HepG2 (cell line): Measurements from ENCODE around the gene BUB1B. TPM values are rescaled to one million over a fixed set of nuclear protein-coding genes. Genes with fewer than 3 reads are reported as not detected.

Source experiments
- ATAC-seq: fragments of 200-7000 bp; cut with Tn5 transposase; 3 replicates; pipeline ENCODE4 v1.9.1; 2020; ENCODE audit warnings: mild to moderate bottlenecking, moderate library complexity
- BruUV-seq: library from RNA; stranded (reverse); fragments of 400-500 nt; replicated peaks from 2 replicates; lab custom pipeline; 2021; lab: Mats Ljungman, UMichigan
- CTCF ChIA-PET: fragments of 300-600 bp; formaldehyde crosslinking; extraction: SDS; loops from one replicate; lab custom pipeline; 2021; ENCODE audit warnings: low total read pairs, inconsistent platforms, low intra/inter-chr PET ratio; lab: Yijun Ruan, JAX
- POLR2A ChIA-PET: fragments of 350-600 bp; sonication (Branson Sonifier 250); formaldehyde crosslinking; loops from one replicate; lab custom pipeline; 2020; ENCODE audit warnings: antibody characterized with exemption, inconsistent platforms; lab: Yijun Ruan, JAX
- DNase-seq: peaks from one replicate; pipeline ENCODE4 v3.0.0-alpha.2; 2015; ENCODE audit warnings: low spot score
- FAIRE-seq: peaks from 3 replicates; lab custom pipeline; 2011; peaks lifted over from hg19 to GRCh38; lab: Jason Lieb, UNC
- H2AFZ ChIP-seq: one replicate; pipeline ENCODE4 v1.6.1; 2011; ENCODE audit warnings: low read length, inconsistent platforms
- H3K27ac ChIP-seq: fragments of 300-600 bp; 3 replicates; pipeline ENCODE4 v1.8.0; 2011; ENCODE audit warnings: mixed run types, mild to moderate bottlenecking, mixed read lengths, low read length, inconsistent platforms; ENCODE audit not compliant: insufficient read depth; ENCODE audit errors: extremely low read length
- H3K27me3 ChIP-seq, 2 experiments: fragments of 200-600 bp in 1 of 2; 2 replicates in 1 of 2; 3 replicates in 1 of 2; pipeline versions ENCODE4 v1.6.0 to v1.8.0; 2011; ENCODE audit warnings: low read length in 2 of 2, mild to moderate bottlenecking in 2 of 2, moderate library complexity in 2 of 2, inconsistent platforms in 1 of 2; ENCODE audit not compliant: insufficient read depth in 2 of 2, control insufficient read depth in 1 of 2
- H3K36me3 ChIP-seq, 2 experiments: fragments of 200-600 bp in 1 of 2; replicated peaks in 1 of 2; 2 replicates in 1 of 2; 3 replicates in 1 of 2; pipeline versions ENCODE4 v1.5.1 to v1.8.0; 2011; ENCODE audit warnings: low read length in 2 of 2, inconsistent platforms in 1 of 2; ENCODE audit not compliant: insufficient read depth in 2 of 2, control insufficient read depth in 1 of 2
- H3K4me1 ChIP-seq: 2 replicates; pipeline ENCODE4 v1.5.1; 2012; ENCODE audit warnings: low read length, inconsistent platforms; ENCODE audit not compliant: insufficient read depth
- H3K4me2 ChIP-seq: 2 replicates; pipeline ENCODE4 v1.6.0; 2011; ENCODE audit warnings: low read depth, low read length, inconsistent platforms
- H3K4me3 ChIP-seq, 3 experiments: fragments of 200-600 bp in 1 of 3; sonication (generic), shearing (Covaris generic) in 1 of 3; replicated peaks in 1 of 3; 2 replicates each; pipeline ENCODE4 v1.5.1; 2011 to 2016; ENCODE audit warnings: low read length in 3 of 3, inconsistent platforms in 2 of 3, low read depth in 2 of 3, mild to moderate bottlenecking in 2 of 3, control low read depth in 1 of 3, mixed read lengths in 1 of 3; ENCODE audit not compliant: insufficient read depth in 1 of 3
- H3K79me2 ChIP-seq: one replicate; pipeline ENCODE4 v1.6.1; 2011; ENCODE audit warnings: low read length, inconsistent platforms; ENCODE audit not compliant: insufficient read depth
- H3K9ac ChIP-seq: 2 replicates; pipeline ENCODE4 v1.6.0; 2011; ENCODE audit warnings: mild to moderate bottlenecking, low read depth, low read length, inconsistent platforms; ENCODE audit not compliant: insufficient read depth
- H3K9me3 ChIP-seq: 2 replicates; pipeline ENCODE4 v1.5.1; 2012; ENCODE audit warnings: mild to moderate bottlenecking, low read length
- H4K20me1 ChIP-seq: 2 replicates; pipeline ENCODE4 v1.6.0; 2011; ENCODE audit warnings: inconsistent platforms, mild to moderate bottlenecking, low read length, moderate library complexity; ENCODE audit not compliant: insufficient read depth
- LCORL ChIP-seq, 2 experiments: fragments of 450-650 bp in 1 of 2; sonication (generic) in 1 of 2; formaldehyde crosslinking in 1 of 2; IDR thresholded peaks; 2 replicates each; pipeline versions ENCODE4 v1.5.0 to v1.6.1; 2017 to 2020; ENCODE audit warnings: antibody characterized with exemption in 1 of 2, missing genetic modification reagents in 1 of 2
- TSC22D2 ChIP-seq: sonication (generic); formaldehyde crosslinking; IDR thresholded peaks from 2 replicates; pipeline ENCODE4 v1.5.1; 2020; ENCODE audit warnings: missing genetic modification reagents, mild to moderate bottlenecking, borderline replicate concordance
- ZEB1 ChIP-seq: IDR thresholded peaks from 2 replicates; pipeline ENCODE4 v1.6.1; 2012; ENCODE audit warnings: mild to moderate bottlenecking, low read depth, inconsistent platforms; ENCODE audit not compliant: insufficient replicate concordance
- ZNF121 ChIP-seq: sonication (generic); formaldehyde crosslinking; IDR thresholded peaks from 2 replicates; pipeline ENCODE4 v1.5.0; 2020; ENCODE audit warnings: mild to moderate bottlenecking, missing genetic modification reagents
- ZNF607 ChIP-seq: sonication (generic); formaldehyde crosslinking; IDR thresholded peaks from 2 replicates; pipeline ENCODE4 v1.5.1; 2020; ENCODE audit warnings: missing genetic modification reagents, mild to moderate bottlenecking, borderline replicate concordance
- WGBS: methylation state at CpG from one replicate; pipeline ENCODE4 v1.1.6; 2017; ENCODE audit warnings: low lambda C conversion rate; 5-methylcytosine and 5-hydroxymethylcytosine counted together
- in situ Hi-C: cut with HindIII; loops from 2 replicates; pipeline ENCODE4 v1.10.0; 2017; ENCODE audit warnings: low pct_unique_long_range_greater_than_20kb; ENCODE audit not compliant: extremely low pct_ligation_motif_present
- intact Hi-C: fragments of 100-400 bp; cut with micrococcal nuclease; formaldehyde crosslinking; loops from one replicate; pipeline ENCODE4 v1.10.0; 2022; ENCODE audit not compliant: unreplicated experiment
- polyA plus RNA-seq, 8 experiments: library from polyadenylated mRNA; depleted of rRNA in 3 of 8; stranded (reverse) in 7 of 8; unstranded in 1 of 8; fragments of >200 nt; fragmentation: Illumina TruSeq in 4 of 8; extraction: Trizol in 4 of 8; gene quantifications; 2 replicates each; pipeline versions ENCODE4 v1.2.1 to v1.2.3, GENCODE V29; 2011 to 2016; ENCODE audit warnings: low read depth in 4 of 8, missing spikeins in 1 of 8, mixed read lengths in 1 of 8; ENCODE audit not compliant: insufficient read depth in 1 of 8
- total RNA-seq, 5 experiments: library from RNA; depleted of rRNA; stranded (reverse); fragments of >200 nt; fragmentation: Illumina TruSeq; extraction: Trizol; gene quantifications; 2 replicates each; pipeline ENCODE4 v1.2.3, GENCODE V29; 2016; ENCODE audit warnings: low read depth in 1 of 5
- TF ChIP-seq, protein P1 (sequence below): sonication (generic); formaldehyde crosslinking; conservative IDR thresholded peaks from 2 replicates; pipeline ENCODE4 v1.8.0; 2022; ENCODE audit warnings: low read depth, missing genetic modification reagents
- TF ChIP-seq, protein P2 (sequence below): sonication (generic); formaldehyde crosslinking; IDR thresholded peaks from 2 replicates; pipeline ENCODE4 v1.5.0; 2020; ENCODE audit warnings: missing genetic modification reagents

BUB1B gene
- total and polyA plus RNA-seq, 2 of the 13 experiments (the other 11 are each of a cell fraction or from before 2014, with no cell fraction given) = 26.2 to 63.5 TPM

DNA sequence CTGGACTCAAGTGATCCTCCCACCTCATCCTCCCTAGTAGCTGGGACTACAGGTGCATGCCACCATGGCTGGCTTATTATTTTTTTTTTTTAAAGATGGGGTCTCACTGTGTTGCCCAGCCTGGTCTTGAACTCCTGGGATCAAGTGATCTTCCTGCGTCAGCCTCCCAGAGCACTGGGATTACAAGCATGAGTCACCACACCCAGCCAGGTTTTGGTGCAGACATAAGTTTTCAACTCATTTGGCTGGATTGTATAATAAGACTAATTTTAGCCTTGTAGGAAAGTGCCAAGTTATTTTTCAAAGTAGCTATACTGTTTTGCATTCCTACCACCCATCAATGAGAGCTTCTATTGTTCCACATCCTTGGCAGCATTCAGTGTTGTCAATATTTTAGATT lies 32.1 kb downstream of the BUB1B start:
- WGBS = 100% methylated on average over 1 of the region's 1 CpG
- H4K20me1 ChIP-seq = no peaks in the 10 kb centered on the region; the same call in 1 of the 2 replicates
- H3K79me2 ChIP-seq = no peaks in the 10 kb centered on the region
- H3K4me3 ChIP-seq = no peak overlapping the region
- 0 out of 2 replicates have a peak, but pooled peaks have one; percentile 19 for TF ChIP-seq ZNF121 (CRISPR knock-in tag)
- TF ChIP-seq, protein P1, sequence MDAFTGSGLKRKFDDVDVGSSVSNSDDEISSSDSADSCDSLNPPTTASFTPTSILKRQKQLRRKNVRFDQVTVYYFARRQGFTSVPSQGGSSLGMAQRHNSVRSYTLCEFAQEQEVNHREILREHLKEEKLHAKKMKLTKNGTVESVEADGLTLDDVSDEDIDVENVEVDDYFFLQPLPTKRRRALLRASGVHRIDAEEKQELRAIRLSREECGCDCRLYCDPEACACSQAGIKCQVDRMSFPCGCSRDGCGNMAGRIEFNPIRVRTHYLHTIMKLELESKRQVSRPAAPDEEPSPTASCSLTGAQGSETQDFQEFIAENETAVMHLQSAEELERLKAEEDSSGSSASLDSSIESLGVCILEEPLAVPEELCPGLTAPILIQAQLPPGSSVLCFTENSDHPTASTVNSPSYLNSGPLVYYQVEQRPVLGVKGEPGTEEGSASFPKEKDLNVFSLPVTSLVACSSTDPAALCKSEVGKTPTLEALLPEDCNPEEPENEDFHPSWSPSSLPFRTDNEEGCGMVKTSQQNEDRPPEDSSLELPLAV (CRISPR knock-in tag) = no peak
- no peak overlapping the region for H3K4me2 ChIP-seq
- FAIRE-seq (no peak), ATAC-seq (no peak), DNase-seq (no peak)
- H3K9ac ChIP-seq = no peak overlapping the region
- ChIA-PET POLR2A (no interaction called here), CTCF (no interaction called here)
- no peaks in the 10 kb centered on the region for H3K9me3 ChIP-seq
- H3K4me1 ChIP-seq = no peaks in the 10 kb centered on the region
- H3K36me3 ChIP-seq = peaks cover 10 to 72% of the 10 kb centered on the region in 2 experiments
- intact Hi-C loops = no loop called here
- in situ Hi-C loops = no loop called here
- BruUV-seq = no TSS peak
- H3K27me3 ChIP-seq = no peaks in the 10 kb centered on the region
- no peak overlapping the region for H2AFZ ChIP-seq
- H3K27ac ChIP-seq = no peak overlapping the region

DNA sequence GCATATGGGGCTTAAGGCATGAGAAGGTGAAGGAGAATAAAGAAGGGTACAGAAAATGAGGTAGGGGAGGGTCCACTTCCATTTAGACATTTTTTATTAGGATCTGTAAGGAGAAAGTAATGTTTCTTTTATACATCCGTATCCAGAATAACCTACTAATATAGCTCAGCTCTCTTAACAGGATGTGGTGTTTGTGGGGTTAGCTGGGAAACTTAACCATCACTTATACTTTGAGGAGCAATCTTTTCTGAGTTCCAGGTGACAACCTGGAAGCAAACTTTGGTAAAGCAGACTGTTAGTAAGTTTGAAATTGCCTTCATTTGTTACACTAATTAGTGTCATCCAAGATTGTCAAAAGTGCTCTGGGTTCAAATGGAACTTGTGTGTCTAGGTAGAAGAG lies 36.6 kb downstream of the BUB1B start:
- ChIA-PET POLR2A (no interaction called here), CTCF (no interaction called here)
- Histone ChIP-seq H3K4me2 (no peak overlapping the region), H3K79me2 (no peaks in the 10 kb centered on the region), H3K36me3 (peaks cover 11 to 66% of the 10 kb centered on the region in 2 experiments), H3K4me1 (no peaks in the 10 kb centered on the region), H3K4me3 (no peak overlapping the region), H4K20me1 (no peaks in the 10 kb centered on the region; the same call in 1 of the 2 replicates), H3K27ac (no peak overlapping the region), H3K9ac (no peak overlapping the region), H3K27me3 (no peaks in the 10 kb centered on the region), H2AFZ (no peak overlapping the region), H3K9me3 (no peaks in the 10 kb centered on the region)
- in situ Hi-C loops (no loop called here), intact Hi-C loops (no loop called here)
- ATAC-seq (no peak), FAIRE-seq (no peak), DNase-seq (no peak)
- BruUV-seq = no TSS peak
- TF ChIP-seq LCORL (IDR thresholded peaks at IDR 0.05) = no peak
- no peak for TF ChIP-seq LCORL (CRISPR knock-in tag; IDR thresholded peaks at IDR 0.05)
- TF ChIP-seq ZEB1 = no peak
- TF ChIP-seq, protein P2, sequence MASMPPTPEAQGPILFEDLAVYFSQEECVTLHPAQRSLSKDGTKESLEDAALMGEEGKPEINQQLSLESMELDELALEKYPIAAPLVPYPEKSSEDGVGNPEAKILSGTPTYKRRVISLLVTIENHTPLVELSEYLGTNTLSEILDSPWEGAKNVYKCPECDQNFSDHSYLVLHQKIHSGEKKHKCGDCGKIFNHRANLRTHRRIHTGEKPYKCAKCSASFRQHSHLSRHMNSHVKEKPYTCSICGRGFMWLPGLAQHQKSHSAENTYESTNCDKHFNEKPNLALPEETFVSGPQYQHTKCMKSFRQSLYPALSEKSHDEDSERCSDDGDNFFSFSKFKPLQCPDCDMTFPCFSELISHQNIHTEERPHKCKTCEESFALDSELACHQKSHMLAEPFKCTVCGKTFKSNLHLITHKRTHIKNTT = no peak
- no peak for TF ChIP-seq TSC22D2 (CRISPR knock-in tag)
- no peak for TF ChIP-seq ZNF607 (CRISPR knock-in tag)
- WGBS = 100% methylated on average over 1 of the region's 1 CpG
